HEK293 (cell line): ENCODE measurements around the gene CENPN.

Experiments used
- CTCF ChIA-PET: fragments of 350-600 bp; formaldehyde crosslinking; extraction: SDS; loops from one replicate; lab custom pipeline; 2021; ENCODE audit warnings: antibody characterized with exemption; lab: Yijun Ruan, JAX
- POLR2A ChIA-PET: fragments of 300-600 bp; formaldehyde crosslinking; extraction: SDS; loops from one replicate; lab custom pipeline; 2020; ENCODE audit warnings: antibody characterized with exemption, inconsistent platforms; lab: Yijun Ruan, JAX
- H3K27ac ChIP-seq: fragments of 200-500 bp; sonication (Bioruptor generic); 2 replicates; pipeline ENCODE4 v1.5.1; 2014; ENCODE audit warnings: low read depth, low read length, control low read depth, inconsistent platforms; ENCODE audit errors: extremely low read depth
- H3K36me3 ChIP-seq, 2 experiments: fragments of 200-500 bp in 1 of 2; sonication (Bioruptor generic) in 1 of 2; 1 replicate in 1 of 2; 2 replicates in 1 of 2; pipeline ENCODE4 v1.5.1; 2014 to 2017; ENCODE audit warnings: inconsistent platforms in 2 of 2, low read length in 2 of 2; ENCODE audit not compliant: control insufficient read depth in 2 of 2, insufficient read depth in 1 of 2
- H3K4me1 ChIP-seq: fragments of 200-500 bp; sonication (Bioruptor generic); 2 replicates; pipeline ENCODE4 v1.5.1; 2014; ENCODE audit warnings: mild to moderate bottlenecking, low read length, inconsistent platforms; ENCODE audit not compliant: control insufficient read depth, insufficient read depth
- H3K4me3 ChIP-seq: 2 replicates; pipeline ENCODE4 v1.5.1; 2011; ENCODE audit warnings: low read depth, mild to moderate bottlenecking, control low read depth, low read length, moderate library complexity
- H3K9me3 ChIP-seq: fragments of 200-500 bp; sonication (Bioruptor generic); 2 replicates; pipeline ENCODE4 v1.5.1; 2014; ENCODE audit warnings: low read depth, low read length, inconsistent platforms; ENCODE audit not compliant: control insufficient read depth, insufficient read depth
- ATF2 ChIP-seq: fragments of 450-650 bp; formaldehyde crosslinking; IDR thresholded peaks from 2 replicates; pipeline ENCODE4 v1.5.1; 2016; ENCODE audit warnings: missing biosample characterization, missing genetic modification characterization, low read depth
- GLIS2 ChIP-seq: fragments of 450-650 bp; formaldehyde crosslinking; IDR thresholded peaks from 2 replicates; pipeline ENCODE4 v1.5.1; 2016; ENCODE audit warnings: missing biosample characterization, missing genetic modification characterization
- KLF10 ChIP-seq: fragments of 450-650 bp; IDR thresholded peaks from 2 replicates; pipeline ENCODE4 v1.5.1; 2018; ENCODE audit warnings: missing biosample characterization, mild to moderate bottlenecking, missing genetic modification characterization
- KLF9 ChIP-seq: fragments of 450-650 bp; formaldehyde crosslinking; IDR thresholded peaks from 2 replicates; pipeline ENCODE4 v1.5.1; 2016; ENCODE audit warnings: missing biosample characterization, missing genetic modification characterization, low read depth
- OVOL3 ChIP-seq: fragments of 450-650 bp; formaldehyde crosslinking; IDR thresholded peaks from 2 replicates; pipeline ENCODE4 v1.5.1; 2016; ENCODE audit warnings: missing biosample characterization, missing genetic modification characterization
- SCRT2 ChIP-seq: fragments of 450-650 bp; formaldehyde crosslinking; IDR thresholded peaks from 2 replicates; pipeline ENCODE4 v1.5.1; 2016; ENCODE audit warnings: missing biosample characterization, missing genetic modification characterization
- SP2 ChIP-seq: fragments of 450-650 bp; formaldehyde crosslinking; IDR thresholded peaks from 2 replicates; pipeline ENCODE4 v1.5.1; 2016; ENCODE audit warnings: missing biosample characterization, missing genetic modification characterization
- ZBTB17 ChIP-seq: fragments of 450-650 bp; formaldehyde crosslinking; IDR thresholded peaks from 2 replicates; pipeline ENCODE4 v1.5.1; 2016; ENCODE audit warnings: missing biosample characterization, missing genetic modification characterization
- ZBTB20 ChIP-seq: fragments of 450-650 bp; formaldehyde crosslinking; IDR thresholded peaks from 2 replicates; pipeline ENCODE4 v1.5.1; 2016; ENCODE audit warnings: missing biosample characterization, missing genetic modification characterization
- ZBTB48 ChIP-seq: fragments of 450-650 bp; formaldehyde crosslinking; IDR thresholded peaks from 2 replicates; pipeline ENCODE4 v1.5.1; 2016; ENCODE audit warnings: missing biosample characterization, missing genetic modification characterization
- ZFHX2 ChIP-seq: fragments of 450-650 bp; formaldehyde crosslinking; conservative IDR thresholded peaks from 2 replicates; pipeline ENCODE4 v1.5.1; 2016; ENCODE audit warnings: missing biosample characterization, missing genetic modification characterization
- ZNF174 ChIP-seq: fragments of 450-650 bp; formaldehyde crosslinking; IDR thresholded peaks from 2 replicates; pipeline ENCODE4 v1.5.0; 2017; ENCODE audit warnings: missing biosample characterization, mild to moderate bottlenecking, missing genetic modification characterization
- ZNF335 ChIP-seq: fragments of 450-650 bp; formaldehyde crosslinking; conservative IDR thresholded peaks from 2 replicates; pipeline ENCODE4 v1.5.1; 2016; ENCODE audit warnings: missing biosample characterization, missing genetic modification characterization
- ZNF394 ChIP-seq: fragments of 450-650 bp; formaldehyde crosslinking; IDR thresholded peaks from 2 replicates; pipeline ENCODE4 v1.5.1; 2016; ENCODE audit warnings: missing biosample characterization, missing genetic modification characterization, mild to moderate bottlenecking, moderate library complexity, borderline replicate concordance
- ZNF518A ChIP-seq: fragments of 450-650 bp; formaldehyde crosslinking; conservative IDR thresholded peaks from 2 replicates; pipeline ENCODE4 v1.5.1; 2016; ENCODE audit warnings: low read depth, missing biosample characterization, missing genetic modification characterization
- ZNF571 ChIP-seq: fragments of 450-650 bp; formaldehyde crosslinking; IDR thresholded peaks from 2 replicates; pipeline ENCODE4 v1.5.0; 2017; ENCODE audit warnings: missing biosample characterization, missing genetic modification characterization
- ZNF660 ChIP-seq: fragments of 450-650 bp; IDR thresholded peaks from 2 replicates; pipeline ENCODE4 v1.5.1; 2018; ENCODE audit warnings: missing biosample characterization, mild to moderate bottlenecking, missing genetic modification characterization
- ZXDB ChIP-seq: fragments of 450-650 bp; formaldehyde crosslinking; IDR thresholded peaks from 2 replicates; pipeline ENCODE4 v1.5.1; 2016; ENCODE audit warnings: missing biosample characterization, missing genetic modification characterization
- TF ChIP-seq, protein P1 (sequence below): fragments of 450-650 bp; formaldehyde crosslinking; IDR thresholded peaks from 2 replicates; pipeline ENCODE4 v1.5.1; 2016; ENCODE audit warnings: missing biosample characterization, missing genetic modification characterization
- TF ChIP-seq, protein P2 (sequence below): fragments of 450-650 bp; formaldehyde crosslinking; conservative IDR thresholded peaks from 2 replicates; pipeline ENCODE4 v1.5.1; 2016; ENCODE audit warnings: low read depth, missing biosample characterization, missing genetic modification characterization
- TF ChIP-seq, protein P3 (sequence below): fragments of 450-650 bp; formaldehyde crosslinking; optimal IDR thresholded peaks from 2 replicates; pipeline ENCODE3; 2016; ENCODE audit warnings: missing biosample characterization, mild to moderate bottlenecking, missing genetic modification characterization

CENPN gene

GRCh38 chr16:81077076-81077940 is 70.3 kb downstream of the CENPN start, which contains the start of gene C16orf46:
C16orf46 (minus strand) TSS chr16:81077238; CDS start chr16:81063955, 13,283 bp downstream.
- Histone ChIP-seq H3K4me3 (peak within 1 kb of the TSS; percentile 82), H3K9me3 (no peaks in the 10 kb centered on the region), H3K36me3 (peaks cover 0 to 4% of the 10 kb centered on the region in 2 experiments; a peak in 2 of 3 replicates), H3K4me1 (no peaks in the 10 kb centered on the region), H3K27ac (peak within 1 kb of the TSS; percentile 90)
- ChIA-PET POLR2A (interaction anchor here (0.7 to 1.4 kb wide), 6 partner anchors 11 to 149 kb away, joined by 3 to 12 read pairs (median 4); partner anchors contain the start of genes CENPN and CMC2), CTCF (interaction anchor here (1.0 to 1.6 kb wide), 2 partner anchors 41 to 42 kb away, joined by 3 to 10 read pairs; partner anchors contain the start of gene ATMIN)
- TF ChIP-seq GLIS2 (tag by site-specific recombination), result peak; percentile 68
- TF ChIP-seq KLF9 (tag by site-specific recombination), result peak; percentile 46; the same call in 1 of the 2 replicates
- TF ChIP-seq ZFHX2 (tag by site-specific recombination), result 0 out of 2 replicates have a peak, but pooled peaks have one; percentile 11
- peak; percentile 76 for TF ChIP-seq ATF2 (tag by site-specific recombination)
- peak; percentile 93 for TF ChIP-seq ZNF335 (tag by site-specific recombination)
- peak; percentile 92 for TF ChIP-seq SP2 (tag by site-specific recombination)
- no peak for TF ChIP-seq ZNF571 (tag by site-specific recombination)
- peak; percentile 18; the same call in 1 of the 2 replicates for TF ChIP-seq ZNF394 (tag by site-specific recombination)
- TF ChIP-seq, protein P1, sequence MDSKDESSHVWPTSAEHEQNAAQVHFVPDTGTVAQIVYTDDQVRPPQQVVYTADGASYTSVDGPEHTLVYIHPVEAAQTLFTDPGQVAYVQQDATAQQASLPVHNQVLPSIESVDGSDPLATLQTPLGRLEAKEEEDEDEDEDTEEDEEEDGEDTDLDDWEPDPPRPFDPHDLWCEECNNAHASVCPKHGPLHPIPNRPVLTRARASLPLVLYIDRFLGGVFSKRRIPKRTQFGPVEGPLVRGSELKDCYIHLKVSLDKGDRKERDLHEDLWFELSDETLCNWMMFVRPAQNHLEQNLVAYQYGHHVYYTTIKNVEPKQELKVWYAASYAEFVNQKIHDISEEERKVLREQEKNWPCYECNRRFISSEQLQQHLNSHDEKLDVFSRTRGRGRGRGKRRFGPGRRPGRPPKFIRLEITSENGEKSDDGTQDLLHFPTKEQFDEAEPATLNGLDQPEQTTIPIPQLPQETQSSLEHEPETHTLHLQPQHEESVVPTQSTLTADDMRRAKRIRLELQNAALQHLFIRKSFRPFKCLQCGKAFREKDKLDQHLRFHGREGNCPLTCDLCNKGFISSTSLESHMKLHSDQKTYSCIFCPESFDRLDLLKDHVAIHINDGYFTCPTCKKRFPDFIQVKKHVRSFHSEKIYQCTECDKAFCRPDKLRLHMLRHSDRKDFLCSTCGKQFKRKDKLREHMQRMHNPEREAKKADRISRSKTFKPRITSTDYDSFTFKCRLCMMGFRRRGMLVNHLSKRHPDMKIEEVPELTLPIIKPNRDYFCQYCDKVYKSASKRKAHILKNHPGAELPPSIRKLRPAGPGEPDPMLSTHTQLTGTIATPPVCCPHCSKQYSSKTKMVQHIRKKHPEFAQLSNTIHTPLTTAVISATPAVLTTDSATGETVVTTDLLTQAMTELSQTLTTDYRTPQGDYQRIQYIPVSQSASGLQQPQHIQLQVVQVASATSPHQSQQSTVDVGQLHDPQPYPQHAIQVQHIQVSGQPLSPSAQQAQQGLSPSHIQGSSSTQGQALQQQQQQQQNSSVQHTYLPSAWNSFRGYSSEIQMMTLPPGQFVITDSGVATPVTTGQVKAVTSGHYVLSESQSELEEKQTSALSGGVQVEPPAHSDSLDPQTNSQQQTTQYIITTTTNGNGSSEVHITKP, result no peak
- TF ChIP-seq ZBTB17 (tag by site-specific recombination), result peak; percentile 41
- TF ChIP-seq ZNF518A (tag by site-specific recombination), result peak; percentile 51; the same call in 1 of the 2 replicates
- no peak for TF ChIP-seq ZNF174 (tag by site-specific recombination)
- TF ChIP-seq KLF10, result peak; percentile 80
- TF ChIP-seq ZBTB20 (tag by site-specific recombination), result peak; percentile 77
- TF ChIP-seq, protein P2, sequence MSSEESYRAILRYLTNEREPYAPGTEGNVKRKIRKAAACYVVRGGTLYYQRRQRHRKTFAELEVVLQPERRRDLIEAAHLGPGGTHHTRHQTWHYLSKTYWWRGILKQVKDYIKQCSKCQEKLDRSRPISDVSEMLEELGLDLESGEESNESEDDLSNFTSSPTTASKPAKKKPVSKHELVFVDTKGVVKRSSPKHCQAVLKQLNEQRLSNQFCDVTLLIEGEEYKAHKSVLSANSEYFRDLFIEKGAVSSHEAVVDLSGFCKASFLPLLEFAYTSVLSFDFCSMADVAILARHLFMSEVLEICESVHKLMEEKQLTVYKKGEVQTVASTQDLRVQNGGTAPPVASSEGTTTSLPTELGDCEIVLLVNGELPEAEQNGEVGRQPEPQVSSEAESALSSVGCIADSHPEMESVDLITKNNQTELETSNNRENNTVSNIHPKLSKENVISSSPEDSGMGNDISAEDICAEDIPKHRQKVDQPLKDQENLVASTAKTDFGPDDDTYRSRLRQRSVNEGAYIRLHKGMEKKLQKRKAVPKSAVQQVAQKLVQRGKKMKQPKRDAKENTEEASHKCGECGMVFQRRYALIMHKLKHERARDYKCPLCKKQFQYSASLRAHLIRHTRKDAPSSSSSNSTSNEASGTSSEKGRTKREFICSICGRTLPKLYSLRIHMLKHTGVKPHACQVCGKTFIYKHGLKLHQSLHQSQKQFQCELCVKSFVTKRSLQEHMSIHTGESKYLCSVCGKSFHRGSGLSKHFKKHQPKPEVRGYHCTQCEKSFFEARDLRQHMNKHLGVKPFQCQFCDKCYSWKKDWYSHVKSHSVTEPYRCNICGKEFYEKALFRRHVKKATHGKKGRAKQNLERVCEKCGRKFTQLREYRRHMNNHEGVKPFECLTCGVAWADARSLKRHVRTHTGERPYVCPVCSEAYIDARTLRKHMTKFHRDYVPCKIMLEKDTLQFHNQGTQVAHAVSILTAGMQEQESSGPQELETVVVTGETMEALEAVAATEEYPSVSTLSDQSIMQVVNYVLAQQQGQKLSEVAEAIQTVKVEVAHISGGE (tag by site-specific recombination), result peak; percentile 97
- TF ChIP-seq, protein P3, sequence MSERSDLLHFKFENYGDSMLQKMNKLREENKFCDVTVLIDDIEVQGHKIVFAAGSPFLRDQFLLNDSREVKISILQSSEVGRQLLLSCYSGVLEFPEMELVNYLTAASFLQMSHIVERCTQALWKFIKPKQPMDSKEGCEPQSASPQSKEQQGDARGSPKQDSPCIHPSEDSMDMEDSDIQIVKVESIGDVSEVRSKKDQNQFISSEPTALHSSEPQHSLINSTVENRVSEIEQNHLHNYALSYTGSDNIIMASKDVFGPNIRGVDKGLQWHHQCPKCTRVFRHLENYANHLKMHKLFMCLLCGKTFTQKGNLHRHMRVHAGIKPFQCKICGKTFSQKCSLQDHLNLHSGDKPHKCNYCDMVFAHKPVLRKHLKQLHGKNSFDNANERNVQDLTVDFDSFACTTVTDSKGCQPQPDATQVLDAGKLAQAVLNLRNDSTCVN (tag by site-specific recombination), result peak; percentile 31
- TF ChIP-seq SCRT2 (tag by site-specific recombination), result peak; percentile 96
- TF ChIP-seq ZNF660, result 0 out of 2 replicates have a peak, but pooled peaks have one; percentile 65
- peak; percentile 80; the same call in 1 of the 2 replicates for TF ChIP-seq ZXDB
- TF ChIP-seq OVOL3, result 0 out of 2 replicates have a peak, but pooled peaks have one; percentile 42
- no peak; the same call in 1 of the 2 replicates for TF ChIP-seq ZBTB48 (tag by site-specific recombination)
